Esophagus squamous epithelium (tissue), 5 donors: ENCODE data around the gene SERPINA12. TPM values are rescaled to one million over a fixed set of nuclear protein-coding genes. Genes with fewer than 3 reads are reported as not detected.
A peak's percentile ranks its signal among the peaks of the same experiment; 100 is the strongest.

Experiments
- DNase-seq: peaks from one replicate; lab custom pipeline; 2025; lab: John Stamatoyannopoulos, UW
- H3K27ac ChIP-seq, 4 donors: fragments of 200-600 bp; sonication (generic); one replicate each; pipeline ENCODE4 v1.5.1; 2016 to 2019; ENCODE audit warnings: mild to moderate bottlenecking in 1 of 4
- H3K27me3 ChIP-seq, 4 donors: fragments of 200-600 bp; sonication (generic); 1 replicate in 3 of 4; 2 replicates in 1 of 4; pipeline versions ENCODE4 v1.5.1 to v1.6.0; 2017 to 2021; ENCODE audit warnings: antibody characterized with exemption in 1 of 4
- H3K36me3 ChIP-seq, 3 donors: fragments of 200-600 bp; sonication (generic); one replicate each; pipeline ENCODE4 v1.5.1; 2016 to 2019
- H3K4me1 ChIP-seq, 3 donors: fragments of 200-600 bp; sonication (generic); one replicate each; pipeline ENCODE4 v1.5.1; 2017 to 2019
- H3K4me3 ChIP-seq, 4 donors: fragments of 200-600 bp; sonication (generic); 1 replicate in 3 of 4; 2 replicates in 1 of 4; pipeline ENCODE4 v1.5.1; 2016 to 2019; ENCODE audit warnings: mild to moderate bottlenecking in 2 of 4, moderate library complexity in 1 of 4
- H3K9me3 ChIP-seq, 3 donors: fragments of 200-600 bp; sonication (generic); one replicate each; pipeline ENCODE4 v1.5.1; 2016 to 2019
- POLR2A ChIP-seq, 4 donors: fragments of 450-650 bp; IDR thresholded peaks; one replicate each; pipeline ENCODE4 v1.6.1; 2017; ENCODE audit warnings: antibody characterized with exemption in 4 of 4, mild to moderate bottlenecking in 4 of 4, moderate library complexity in 3 of 4
- WGBS, 2 donors: methylation state at CpG; one replicate each; pipeline ENCODE4 v1.1.5; 2018; 5-methylcytosine and 5-hydroxymethylcytosine counted together
- intact Hi-C: fragments of 100-400 bp; cut with DNase I; formaldehyde crosslinking; loops from one replicate; pipeline ENCODE4 v1.15.0; 2022
- total RNA-seq, 4 donors: library from RNA; depleted of rRNA; stranded (reverse); fragments of >200 nt; gene quantifications; one replicate each; pipeline ENCODE4 v1.1.0, GENCODE V29; 2016
- TF ChIP-seq, protein P1 (sequence below), 6 experiments: fragments of 450-650 bp in 4 of 6; fragments of 200-600 bp in 2 of 6; sonication (generic) in 2 of 6; IDR thresholded peaks; one replicate each; pipeline ENCODE4 v1.5.1; 2016 to 2019; ENCODE audit warnings: antibody characterized with exemption in 6 of 6, mild to moderate bottlenecking in 4 of 6, moderate library complexity in 4 of 6
- donor health status: DM: yes; HTN: yes; CAD: no.

Gene SERPINA12
- total RNA-seq, 4 donors from 2014 or later = not detected

GRCh38 chr14:94505206-94505605, 4.1 kb downstream of the SERPINA12 start:
- 91% methylated on average over 4 of the region's 4 CpGs; no CpG with 5 or more reads in 1 of the 2 donors for WGBS, 2 donors
- intact Hi-C loops = no loop called here

GRCh38 chr14:94501588-94502516, 7.4 kb downstream of the SERPINA12 start:
- no peak for DNase-seq
- peaks cover 0 to 8% (median 7%) of the 10 kb centered on the region in 3 donors for H3K4me1 ChIP-seq
- peak overlapping the region in 1 of 4 donors; percentile 16 for H3K27ac ChIP-seq
- intact Hi-C loops = no loop called here
- H3K36me3 ChIP-seq = no peaks in the 10 kb centered on the region
- H3K4me3 ChIP-seq = no peak overlapping the region
- TF ChIP-seq POLR2A (IDR thresholded peaks at IDR 0.05) = no peak
- TF ChIP-seq, protein P1, sequence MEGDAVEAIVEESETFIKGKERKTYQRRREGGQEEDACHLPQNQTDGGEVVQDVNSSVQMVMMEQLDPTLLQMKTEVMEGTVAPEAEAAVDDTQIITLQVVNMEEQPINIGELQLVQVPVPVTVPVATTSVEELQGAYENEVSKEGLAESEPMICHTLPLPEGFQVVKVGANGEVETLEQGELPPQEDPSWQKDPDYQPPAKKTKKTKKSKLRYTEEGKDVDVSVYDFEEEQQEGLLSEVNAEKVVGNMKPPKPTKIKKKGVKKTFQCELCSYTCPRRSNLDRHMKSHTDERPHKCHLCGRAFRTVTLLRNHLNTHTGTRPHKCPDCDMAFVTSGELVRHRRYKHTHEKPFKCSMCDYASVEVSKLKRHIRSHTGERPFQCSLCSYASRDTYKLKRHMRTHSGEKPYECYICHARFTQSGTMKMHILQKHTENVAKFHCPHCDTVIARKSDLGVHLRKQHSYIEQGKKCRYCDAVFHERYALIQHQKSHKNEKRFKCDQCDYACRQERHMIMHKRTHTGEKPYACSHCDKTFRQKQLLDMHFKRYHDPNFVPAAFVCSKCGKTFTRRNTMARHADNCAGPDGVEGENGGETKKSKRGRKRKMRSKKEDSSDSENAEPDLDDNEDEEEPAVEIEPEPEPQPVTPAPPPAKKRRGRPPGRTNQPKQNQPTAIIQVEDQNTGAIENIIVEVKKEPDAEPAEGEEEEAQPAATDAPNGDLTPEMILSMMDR (IDR thresholded peaks at IDR 0.05) = no peak
- peaks cover 0 to 4% (median 0%) of the 10 kb centered on the region in 4 donors for H3K27me3 ChIP-seq
- WGBS, 2 donors = 65 to 80% methylated on average over 14 of the region's 16 CpGs
- H3K9me3 ChIP-seq = no peaks in the 10 kb centered on the region

More at GRCh38 chr14:94505206-94505605, 4.1 kb downstream of the SERPINA12 start:
- TF ChIP-seq POLR2A (IDR thresholded peaks at IDR 0.05) = no peak
- TF ChIP-seq, protein P1 (IDR thresholded peaks at IDR 0.05) = no peak
- H3K27me3 ChIP-seq = peaks cover 0 to 4% (median 0%) of the 10 kb centered on the region in 4 donors
- H3K4me1 ChIP-seq = peaks cover 0 to 8% (median 7%) of the 10 kb centered on the region in 3 donors
- no peak overlapping the region for H3K27ac ChIP-seq
- no peak overlapping the region for H3K4me3 ChIP-seq
- DNase-seq = no peak
- H3K9me3 ChIP-seq = no peaks in the 10 kb centered on the region
- H3K36me3 ChIP-seq = no peaks in the 10 kb centered on the region

DNA sequence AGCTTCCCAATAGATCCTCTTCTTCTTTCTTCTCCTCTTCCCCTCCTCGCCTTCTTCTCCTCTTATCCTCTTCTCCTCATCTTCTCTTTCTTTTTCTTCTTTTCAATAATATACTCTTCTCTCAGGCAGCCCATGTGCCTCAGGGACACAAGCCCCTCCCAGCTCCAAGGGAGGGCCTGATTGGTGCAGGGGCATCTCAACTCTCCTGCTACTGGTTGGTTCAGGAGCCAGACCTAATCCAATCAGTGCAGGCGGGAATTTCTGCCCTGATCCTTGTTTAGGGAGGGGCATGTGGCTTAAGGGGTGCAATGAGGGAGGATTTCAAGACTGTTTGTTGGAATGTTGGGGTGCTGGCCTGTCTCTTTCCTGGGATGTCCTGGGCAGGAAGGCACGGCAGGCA, 9.0 kb downstream of the SERPINA12 start:
- peaks cover 0 to 8% (median 7%) of the 10 kb centered on the region in 3 donors for H3K4me1 ChIP-seq
- WGBS, 2 donors = 69 to 72% methylated on average over 1 to 2 of the region's 3 CpGs

GRCh38 chr14:94499673-94500072, 9.6 kb downstream of the SERPINA12 start:
- intact Hi-C loops = no loop called here

More for the DNA sequence above, 9.0 kb downstream of the SERPINA12 start:
- Histone ChIP-seq H3K27me3 (peaks cover 0 to 7% (median 0%) of the 10 kb centered on the region in 4 donors), H3K36me3 (no peaks in the 10 kb centered on the region), H3K27ac (no peak overlapping the region), H3K4me3 (no peak overlapping the region), H3K9me3 (no peaks in the 10 kb centered on the region)
- intact Hi-C loops = no loop called here
- no peak for DNase-seq
- TF ChIP-seq POLR2A (IDR thresholded peaks at IDR 0.05) = no peak
- TF ChIP-seq, protein P1 (IDR thresholded peaks at IDR 0.05) = no peak

More at GRCh38 chr14:94499673-94500072, 9.6 kb downstream of the SERPINA12 start:
- TF ChIP-seq POLR2A (IDR thresholded peaks at IDR 0.05) = no peak
- TF ChIP-seq, protein P1 (IDR thresholded peaks at IDR 0.05) = no peak
- no peak for DNase-seq
- WGBS, 2 donors = 66 to 70% methylated on average over 2 of the region's 2 CpGs
- peaks cover 0 to 8% (median 7%) of the 10 kb centered on the region in 3 donors for H3K4me1 ChIP-seq
- H3K9me3 ChIP-seq = no peaks in the 10 kb centered on the region
- H3K4me3 ChIP-seq = no peak overlapping the region
- H3K27me3 ChIP-seq = peaks cover 0 to 7% (median 0%) of the 10 kb centered on the region in 4 donors
- H3K27ac ChIP-seq = no peak overlapping the region
- no peaks in the 10 kb centered on the region for H3K36me3 ChIP-seq
